CD4-positive, alpha-beta T cell treated with Interleukin-4 for 4 hours (primary cell): Measurements from ENCODE around the gene RGP1.
A peak's percentile ranks its signal among the peaks of the same experiment; 100 is the strongest.

Experiments used
- DNase-seq: peaks from one replicate; pipeline ENCODE4 v3.0.0-alpha.2; 2020

RGP1 gene

GRCh38 chr9:35748858-35749514 lies at the start of gene RGP1, which contains the start of gene GBA2:
Gene RGP1, plus strand, starts transcription at chr9:35749287. Its CDS starts 469 bp downstream, at chr9:35749756.
Gene GBA2, minus strand, starts transcription at chr9:35749228. Its CDS starts 524 bp downstream, at chr9:35748704.
- DNase-seq: peak; percentile 58

DNA sequence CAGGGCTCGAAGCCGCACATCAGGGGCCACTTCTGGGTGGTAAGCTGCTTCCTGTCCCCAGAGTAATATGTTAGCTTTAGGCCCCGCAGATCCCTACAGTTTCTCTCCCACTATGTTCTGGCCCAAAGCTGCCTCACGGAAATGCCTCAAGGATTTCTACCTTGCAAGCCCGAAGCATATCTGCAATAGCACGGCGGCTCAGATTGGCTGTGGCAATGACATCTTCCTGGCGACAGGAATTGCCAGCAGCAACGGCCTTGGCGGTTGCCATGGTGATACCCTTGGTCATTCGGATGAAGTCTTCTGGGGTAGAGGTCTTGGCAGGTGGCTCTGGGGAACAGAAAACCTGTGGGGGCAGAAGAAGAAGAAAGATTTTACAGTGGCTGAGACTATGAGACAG lies 49.1 kb upstream of the RGP1 start:
- DNase-seq: no peak

GRCh38 chr9:35700942-35701341 lies 48.1 kb upstream of the RGP1 start:
- no peak for DNase-seq

DNA sequence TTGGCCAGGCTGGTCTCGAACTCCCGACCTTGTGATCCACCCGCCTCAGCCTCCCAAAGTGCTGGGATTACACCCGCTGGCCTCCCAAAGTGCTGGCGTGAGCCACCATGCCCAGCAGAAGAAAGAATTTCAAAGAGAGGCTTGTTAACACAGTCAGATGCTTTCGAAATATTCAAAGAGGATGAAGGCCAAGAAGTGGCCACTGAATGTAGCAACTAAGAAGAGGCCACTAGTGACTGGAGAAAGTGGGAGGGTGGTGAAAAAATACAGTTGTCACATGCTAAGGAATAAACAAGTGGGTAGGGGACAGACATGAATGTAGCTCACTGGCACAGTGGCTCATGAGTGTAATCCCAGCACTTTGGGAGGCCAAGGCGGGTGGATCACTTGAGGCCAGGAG lies 46.4 kb upstream of the RGP1 start:
- no peak for DNase-seq

GRCh38 chr9:35703906-35704672 lies 45.0 kb upstream of the RGP1 start:
- DNase-seq: no peak

- no peak for DNase-seq
Observed at GRCh38 chr9:35705372-35705771, 43.7 kb upstream of the RGP1 start.

DNA sequence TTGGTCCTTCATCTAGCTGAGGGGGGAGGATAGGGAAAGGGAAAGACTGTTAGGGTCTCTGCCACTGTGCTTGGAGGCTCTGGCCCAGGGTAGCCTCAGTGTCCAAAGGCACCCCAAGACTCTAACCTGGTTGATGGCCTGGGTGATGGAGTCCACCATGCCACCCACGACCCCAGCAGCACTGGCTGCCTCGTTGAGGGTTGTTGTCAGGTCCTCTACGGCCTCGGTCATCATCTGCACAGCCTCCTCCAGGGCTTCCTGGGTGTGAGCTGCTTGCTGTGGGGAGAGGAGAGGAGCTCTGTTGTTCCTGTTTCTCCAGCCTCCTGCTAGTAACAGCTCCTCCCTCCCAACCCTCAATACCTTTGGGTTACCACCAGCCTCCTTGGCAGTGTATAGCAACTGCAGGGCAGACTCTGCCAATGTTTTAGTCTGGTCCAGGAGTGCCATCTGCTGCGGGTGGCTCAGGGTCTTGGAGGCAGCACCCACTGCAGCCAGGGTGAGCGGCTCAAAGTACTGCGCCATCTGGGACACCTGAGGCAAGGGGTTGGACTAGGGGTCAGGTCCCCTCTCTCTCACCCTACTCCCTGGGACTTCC lies 43.2 kb upstream of the RGP1 start:
- no peak for DNase-seq

GRCh38 chr9:35706951-35707350 lies 42.1 kb upstream of the RGP1 start:
- no peak for DNase-seq

- DNase-seq: no peak
Observed at GRCh38 chr9:35708146-35708545, 40.9 kb upstream of the RGP1 start.

DNA sequence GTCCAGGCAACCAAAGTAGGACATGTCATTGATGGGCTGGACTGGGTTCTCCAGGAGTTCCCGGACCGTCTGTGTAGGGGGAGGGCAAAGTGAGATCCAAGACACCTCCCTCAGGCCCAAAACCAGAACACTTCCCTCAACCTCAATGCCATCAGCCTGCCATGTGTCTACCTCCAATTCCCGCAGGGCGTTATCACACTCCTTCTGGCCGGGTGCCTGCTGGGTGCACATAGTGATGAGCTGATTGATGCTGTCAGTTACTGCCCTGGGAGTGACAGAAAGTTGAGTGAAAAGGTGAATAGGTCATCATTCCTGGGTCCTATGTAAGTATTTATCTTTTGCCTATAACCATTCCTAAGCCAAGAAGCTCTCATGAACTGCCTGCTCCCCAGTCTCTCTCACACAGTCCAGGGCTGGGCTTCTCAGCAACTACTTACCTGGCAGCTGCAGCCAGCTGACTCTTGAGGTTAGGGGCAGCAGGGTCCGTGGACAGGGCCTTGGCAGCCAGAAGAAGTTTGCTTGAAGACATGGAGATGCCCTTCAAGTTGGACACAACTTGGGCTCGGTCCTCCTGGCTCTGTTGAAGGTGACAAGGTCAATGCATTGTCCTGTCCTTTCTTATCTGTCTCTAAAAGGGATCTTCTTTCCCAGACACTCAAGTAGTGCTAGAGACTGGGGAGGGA lies 38.1 kb upstream of the RGP1 start:
- DNase-seq: no peak

DNA sequence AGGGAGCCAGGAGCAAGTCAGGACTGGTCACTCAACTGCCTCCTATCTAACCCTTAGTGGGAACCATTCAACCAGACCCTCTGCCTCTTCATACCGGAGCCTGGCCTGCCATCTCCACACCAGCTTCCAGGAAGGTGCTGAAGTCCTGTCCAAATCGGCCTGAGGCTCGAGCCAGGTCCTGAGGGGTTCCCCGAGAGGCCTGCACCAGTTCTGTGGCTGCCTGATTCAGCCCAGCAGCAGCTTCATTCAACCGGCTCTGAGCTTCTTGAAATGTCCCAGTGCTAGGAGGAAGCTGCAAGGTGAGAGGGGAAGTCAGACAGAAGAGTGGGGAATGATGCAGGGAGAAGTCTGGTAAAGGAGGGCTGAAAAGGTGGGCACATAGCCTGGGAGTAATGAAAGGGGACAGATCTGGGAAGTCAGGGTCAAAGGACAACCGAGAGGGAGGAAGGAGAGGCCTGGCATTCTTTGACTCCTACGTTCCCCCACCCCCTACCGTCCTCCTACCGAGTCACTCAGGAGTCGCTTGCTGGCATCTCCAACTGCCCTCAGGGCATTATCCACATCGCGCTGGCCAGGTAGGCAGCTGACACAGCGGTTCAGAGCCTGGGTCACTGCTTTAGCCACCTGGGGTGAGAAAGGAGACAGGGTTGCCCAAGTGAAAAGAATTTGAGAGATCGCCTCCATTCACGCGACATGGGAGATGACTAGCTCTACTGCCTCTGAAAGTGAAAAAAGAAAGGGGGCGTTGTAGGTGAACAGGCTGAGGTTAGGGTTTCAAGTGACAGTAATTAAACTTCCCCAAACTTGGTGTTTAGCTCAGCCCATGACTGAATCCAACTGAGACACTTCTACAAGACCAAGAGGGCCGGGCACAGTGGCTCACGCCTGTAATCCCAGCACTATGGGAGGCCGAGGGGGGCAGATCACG lies 37.3 kb upstream of the RGP1 start:
- DNase-seq: no peak

DNA sequence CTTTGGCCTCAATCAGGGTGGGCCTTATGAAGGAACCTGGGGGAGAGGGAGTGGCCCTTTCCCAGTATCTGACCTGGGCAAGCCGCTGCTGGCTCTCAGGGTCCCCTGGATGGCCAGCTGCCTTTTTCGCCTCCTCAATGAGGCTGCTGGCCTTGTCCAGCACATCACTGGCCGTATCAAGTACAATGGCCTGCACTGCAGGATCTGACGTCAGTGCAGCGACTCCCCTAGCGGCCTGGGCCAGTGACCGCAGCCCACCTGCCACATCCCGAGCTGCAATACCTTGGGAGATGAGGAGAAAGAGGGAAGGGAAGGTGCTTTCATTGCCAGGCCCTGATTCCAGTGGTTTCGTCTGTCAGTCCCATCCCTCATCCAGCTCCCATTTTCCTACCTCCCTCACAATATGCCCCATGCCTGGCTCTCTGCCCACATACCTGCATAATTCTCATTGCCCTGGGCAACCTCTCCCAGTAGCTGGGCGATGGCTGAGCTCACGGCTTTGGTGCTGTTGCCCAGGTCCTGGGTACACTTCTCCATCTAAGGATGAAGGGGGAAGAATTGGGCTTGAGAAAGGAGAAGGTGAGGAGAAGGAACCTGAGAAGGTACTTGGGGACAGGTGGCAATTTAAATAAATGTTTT lies 36.2 kb upstream of the RGP1 start:
- no peak for DNase-seq

DNA sequence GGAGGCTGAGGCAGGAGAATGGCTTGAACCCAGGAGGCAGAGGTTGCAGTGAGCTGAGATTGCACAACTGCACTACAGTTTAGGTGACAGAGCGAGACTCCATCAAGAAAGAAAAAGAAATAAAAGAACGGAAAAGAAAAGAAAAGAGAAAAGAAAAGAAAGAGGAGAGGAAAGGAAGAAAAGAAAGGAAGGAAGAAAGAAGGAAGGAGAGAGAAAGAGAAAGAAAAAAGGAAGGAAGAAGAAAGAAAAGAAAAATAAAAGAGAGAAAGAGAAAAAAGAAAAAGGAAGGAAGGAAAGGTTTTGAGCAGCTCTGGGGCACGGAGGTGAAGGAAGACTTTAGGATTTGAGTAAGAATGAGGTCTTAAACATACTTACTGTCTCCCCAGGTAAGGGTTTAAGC lies 35.5 kb upstream of the RGP1 start:
- no peak for DNase-seq

DNA sequence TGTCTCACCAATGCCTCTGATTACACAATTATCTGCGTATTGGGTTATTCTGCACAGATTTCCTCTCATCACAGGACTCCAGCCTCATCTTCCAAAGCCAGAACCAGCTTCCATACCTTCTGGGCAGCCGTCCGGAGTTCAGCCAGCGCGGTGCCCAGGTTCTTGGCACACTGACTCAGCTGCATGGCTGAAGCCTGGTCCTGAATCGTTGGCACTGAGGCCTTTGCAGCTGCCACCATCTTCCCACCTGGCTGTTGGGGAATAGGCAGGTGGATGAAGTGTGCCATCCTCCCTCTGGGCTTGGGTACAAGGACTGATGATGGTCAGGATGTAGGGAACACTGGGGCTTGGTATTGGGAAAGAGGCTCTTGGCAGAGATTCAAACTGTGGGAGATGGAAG lies 35.0 kb upstream of the RGP1 start:
- no peak for DNase-seq

DNA sequence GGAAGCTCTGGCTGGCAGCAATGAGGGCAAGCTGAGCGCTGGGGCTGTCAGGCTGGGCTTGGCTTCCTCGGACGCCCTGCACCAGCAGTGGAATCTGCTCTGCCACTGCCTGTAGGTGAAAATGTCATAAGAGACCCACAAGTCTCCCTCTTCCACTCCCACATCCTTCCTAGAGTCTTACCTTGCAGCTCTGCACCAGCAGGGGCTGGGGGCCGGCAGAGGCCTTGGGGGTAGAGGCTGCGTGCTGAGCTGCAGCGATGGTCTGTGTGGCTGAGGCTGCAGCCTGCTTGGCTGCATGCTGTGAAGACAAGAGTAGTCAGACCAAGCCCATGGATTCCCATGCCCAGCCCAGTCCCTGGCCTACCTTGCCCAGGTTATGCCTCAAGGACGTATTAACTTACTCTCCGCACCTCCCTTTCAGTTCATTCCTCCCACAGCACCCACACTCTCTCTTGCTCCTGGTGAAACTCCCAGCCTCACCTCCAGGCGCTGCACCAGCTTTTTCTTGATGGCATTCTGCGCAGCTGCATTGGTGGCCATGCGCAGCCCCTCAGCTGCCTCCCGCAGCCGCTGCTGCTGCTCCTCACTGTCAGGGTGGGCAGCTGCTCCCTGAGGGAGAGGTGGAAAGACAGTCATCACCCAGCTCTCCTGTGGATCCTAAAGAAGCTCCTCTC lies 34.4 kb upstream of the RGP1 start:
- DNase-seq: no peak

DNA sequence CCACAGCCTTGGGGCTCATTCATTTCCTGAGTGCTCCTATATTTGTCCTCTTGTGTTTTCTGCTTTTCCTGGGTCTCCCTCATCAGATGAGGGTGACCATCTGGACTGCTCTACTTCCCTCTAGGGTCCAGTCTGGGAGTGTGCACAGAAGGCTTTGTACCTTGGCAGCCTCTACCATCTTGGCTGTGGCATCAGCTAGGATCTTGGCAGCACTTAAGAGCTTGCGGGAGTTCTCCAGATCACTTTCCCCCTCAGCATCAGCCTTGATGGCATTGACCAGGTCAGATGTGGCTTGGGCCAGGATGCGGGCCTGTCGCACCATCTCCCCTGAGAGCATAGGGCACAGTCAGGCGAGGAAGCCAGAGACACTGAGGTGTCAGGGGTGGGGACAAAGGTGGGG lies 32.9 kb upstream of the RGP1 start:
- no peak for DNase-seq

DNA sequence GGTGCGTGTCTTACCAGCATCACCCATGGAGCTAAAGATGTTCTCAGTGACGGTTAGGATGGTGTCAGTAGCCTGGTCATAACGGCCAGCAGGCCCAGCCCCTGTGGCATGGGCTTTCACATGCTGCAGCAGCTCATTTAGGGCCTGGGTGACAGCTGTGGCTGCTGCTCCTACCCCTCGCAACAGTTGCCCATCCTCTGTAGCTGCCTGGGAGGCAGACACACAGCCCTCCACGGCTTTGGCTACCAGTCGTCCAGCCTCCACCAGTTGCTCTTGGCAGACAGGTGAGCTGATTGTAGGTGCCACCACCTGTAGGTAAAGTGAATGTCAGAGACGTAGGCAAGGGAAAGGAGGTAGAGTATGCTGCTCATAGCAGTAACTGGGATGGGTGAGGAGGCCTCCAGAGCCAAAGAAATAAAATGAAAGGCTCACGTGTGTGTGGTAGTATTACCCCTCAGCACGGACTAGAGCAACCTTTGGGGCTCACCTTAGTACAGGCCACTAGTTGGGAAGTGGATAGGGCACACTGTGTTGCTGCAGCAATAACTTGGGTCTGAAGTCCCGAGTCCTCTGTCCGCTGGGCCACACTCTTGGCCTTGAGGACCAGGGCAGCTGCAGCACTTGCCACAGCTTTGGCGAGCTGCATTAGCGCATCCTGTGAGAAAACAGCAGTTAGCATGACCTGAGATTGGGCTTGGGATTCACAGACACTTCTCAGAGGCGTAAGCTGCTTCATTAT lies 31.8 kb upstream of the RGP1 start:
- DNase-seq: no peak

GRCh38 chr9:35718721-35719511 lies 30.2 kb upstream of the RGP1 start:
- DNase-seq: no peak

GRCh38 chr9:35719546-35719945 lies 29.5 kb upstream of the RGP1 start:
- DNase-seq: no peak

- DNase-seq: no peak
Observed at GRCh38 chr9:35723426-35723825, 25.7 kb upstream of the RGP1 start.
